GM21529 (cell line): ENCODE measurements around the gene CDH4.

Source experiments
- ATAC-seq: cut with Tn5 transposase; IDR thresholded peaks from one replicate; pipeline ENCODE4 v1.9.1; 2021; ENCODE audit not compliant: unreplicated experiment

Gene CDH4

DNA sequence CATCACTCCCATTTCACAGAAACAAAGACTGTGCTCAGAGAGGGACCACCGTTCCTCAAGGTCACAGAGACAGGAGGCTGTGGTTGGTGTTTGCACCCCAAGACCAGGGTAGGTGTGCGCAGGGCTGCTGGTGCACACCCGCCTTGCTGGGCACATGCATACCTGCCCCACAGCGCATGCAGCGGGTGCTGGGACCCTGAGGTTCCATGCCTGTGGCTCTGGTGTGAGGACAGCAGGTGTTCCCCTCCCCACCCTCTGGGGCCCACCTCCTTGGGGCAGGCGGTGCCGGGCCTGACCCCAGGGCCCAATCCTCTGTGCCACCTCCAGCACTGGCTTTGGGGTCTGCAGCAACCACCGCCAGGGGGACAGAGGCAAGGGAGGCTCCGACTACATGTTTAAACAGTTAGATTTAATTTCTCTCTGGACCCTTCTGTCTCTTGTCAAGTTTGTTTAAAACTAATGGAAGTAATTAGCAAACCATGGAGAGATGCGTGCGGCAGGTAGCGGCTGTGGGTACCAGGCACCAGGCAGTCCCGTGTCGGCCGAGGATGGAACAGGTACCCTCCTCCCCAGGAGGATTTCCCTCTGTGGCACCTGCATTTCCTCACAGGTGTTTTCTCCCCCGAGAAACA, 485.9 kb downstream of the CDH4 start:
- ATAC-seq = no peak

DNA sequence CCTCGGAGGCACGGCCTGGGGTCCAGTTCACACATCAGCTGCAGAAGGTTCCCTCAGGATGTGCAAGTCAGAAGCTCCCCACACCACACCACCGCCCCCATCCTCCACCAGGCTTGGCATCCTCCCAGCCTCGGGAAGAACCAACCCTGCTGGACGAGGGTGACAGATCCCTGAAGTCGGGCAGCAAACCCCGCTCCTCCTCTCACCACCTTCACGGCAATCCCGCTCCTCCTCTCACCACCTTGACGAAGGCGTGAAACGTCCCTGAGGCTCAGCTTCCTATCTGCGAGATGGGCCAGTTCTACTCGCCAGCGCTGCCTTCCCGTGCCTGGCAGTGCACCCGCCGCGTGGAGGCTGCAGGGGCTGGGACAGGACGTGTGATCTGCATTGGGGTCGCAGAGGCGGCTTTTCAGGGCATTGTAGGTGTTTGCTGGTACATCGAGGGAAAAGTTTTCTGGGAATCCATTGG, 486.6 kb downstream of the CDH4 start:
- ATAC-seq = no peak

DNA sequence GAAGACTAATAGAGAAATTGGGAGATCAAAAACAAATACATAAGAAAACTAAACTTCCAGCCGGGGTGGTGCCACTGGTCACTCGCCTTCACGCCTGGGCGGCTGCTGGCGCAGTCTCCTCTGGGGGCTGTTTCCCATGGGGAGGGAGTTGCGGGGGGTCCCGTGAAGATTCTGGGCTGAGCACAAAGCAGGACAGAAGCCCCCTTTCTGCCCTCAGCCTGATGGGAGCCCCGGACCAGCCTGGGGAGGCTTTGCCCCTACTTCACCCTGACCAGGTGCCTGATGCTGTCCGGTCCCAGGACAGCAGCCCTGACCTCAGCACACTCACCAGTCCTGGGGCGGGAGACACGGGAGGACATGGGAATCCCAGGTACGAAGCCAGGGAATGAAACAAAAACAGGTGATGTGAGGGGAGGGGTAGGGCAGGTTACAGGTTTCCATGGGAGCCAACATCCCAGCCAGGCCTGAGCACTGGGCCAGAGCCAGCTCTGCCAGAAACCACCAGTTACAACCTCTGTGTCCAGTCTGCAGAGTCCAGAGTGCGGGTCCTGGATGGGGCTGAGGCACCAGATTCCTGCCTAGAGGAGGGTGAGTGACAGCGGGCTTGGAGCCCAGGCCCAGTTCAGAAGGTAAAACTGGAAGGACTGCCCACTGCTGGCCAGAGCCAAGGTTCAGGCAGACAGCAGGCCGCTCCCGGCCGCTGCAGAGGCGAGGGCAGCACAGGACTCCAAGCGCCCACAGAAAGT, 487.2 kb downstream of the CDH4 start:
- ATAC-seq = no peak

DNA sequence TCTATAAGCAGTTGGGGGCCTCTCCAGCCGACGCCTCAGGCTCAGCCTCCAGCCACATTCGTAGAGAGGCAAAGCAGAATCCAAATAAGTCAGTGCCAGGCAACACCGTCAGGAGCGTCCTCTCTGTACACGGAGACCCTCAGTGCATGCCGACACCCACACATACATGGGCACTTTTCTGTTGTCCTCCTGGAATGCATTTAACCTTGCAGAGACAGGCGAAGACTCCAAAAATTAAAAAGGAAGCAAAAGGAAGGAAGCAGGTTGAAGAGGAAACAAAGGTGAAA, 487.7 kb downstream of the CDH4 start:
- ATAC-seq = no peak

DNA sequence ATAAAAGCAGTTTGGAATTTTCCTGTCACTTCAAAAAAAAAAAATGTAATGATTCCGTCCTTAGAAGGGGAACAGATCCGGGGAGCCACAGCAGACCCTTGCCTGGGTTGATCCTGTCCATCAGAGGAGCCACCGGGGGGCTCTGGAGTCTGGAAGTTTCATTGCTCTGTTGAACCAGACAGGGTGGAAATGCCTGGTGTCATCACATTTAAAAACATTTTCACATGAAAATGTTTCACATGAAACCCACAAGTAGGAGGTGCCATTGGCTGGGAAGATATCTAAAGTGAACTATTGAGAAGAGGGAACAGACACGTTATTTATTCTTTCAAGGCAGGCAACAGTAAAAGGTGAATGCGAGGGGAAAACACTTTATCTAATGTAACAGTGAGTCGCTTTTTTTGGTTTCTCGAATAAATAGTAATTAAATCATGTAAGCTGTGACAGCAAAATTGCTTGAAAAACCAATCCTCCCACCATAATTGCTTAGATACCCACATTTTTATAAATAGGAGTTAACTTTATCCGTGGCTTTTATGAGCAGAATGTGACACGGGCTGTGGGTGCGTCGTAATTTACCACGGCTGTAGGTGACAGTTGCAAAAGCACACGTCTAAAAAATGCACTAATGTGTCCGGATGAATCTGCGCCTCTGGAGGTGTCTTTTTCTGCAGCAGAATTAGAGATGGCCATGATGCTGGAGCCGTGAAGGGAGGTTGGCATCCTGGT, 490.2 kb downstream of the CDH4 start:
- no peak for ATAC-seq

DNA sequence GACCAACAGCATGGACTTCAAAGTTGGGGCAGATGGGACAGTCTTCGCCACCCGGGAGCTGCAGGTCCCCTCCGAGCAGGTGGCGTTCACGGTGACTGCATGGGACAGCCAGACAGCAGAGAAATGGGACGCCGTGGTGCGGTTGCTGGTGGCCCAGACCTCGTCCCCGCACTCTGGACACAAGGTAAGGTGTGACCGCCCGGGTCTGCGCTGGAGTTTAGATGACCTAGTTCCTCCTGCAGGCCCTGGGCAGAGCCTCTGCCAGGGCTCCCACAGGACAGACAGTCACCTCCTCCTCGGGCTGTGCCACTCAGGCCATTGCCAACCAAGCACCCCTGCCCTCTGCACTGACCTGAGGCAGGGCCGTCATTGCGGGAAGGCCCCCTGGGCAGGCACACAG, 491.5 kb downstream of the CDH4 start:
- ATAC-seq = no peak

DNA sequence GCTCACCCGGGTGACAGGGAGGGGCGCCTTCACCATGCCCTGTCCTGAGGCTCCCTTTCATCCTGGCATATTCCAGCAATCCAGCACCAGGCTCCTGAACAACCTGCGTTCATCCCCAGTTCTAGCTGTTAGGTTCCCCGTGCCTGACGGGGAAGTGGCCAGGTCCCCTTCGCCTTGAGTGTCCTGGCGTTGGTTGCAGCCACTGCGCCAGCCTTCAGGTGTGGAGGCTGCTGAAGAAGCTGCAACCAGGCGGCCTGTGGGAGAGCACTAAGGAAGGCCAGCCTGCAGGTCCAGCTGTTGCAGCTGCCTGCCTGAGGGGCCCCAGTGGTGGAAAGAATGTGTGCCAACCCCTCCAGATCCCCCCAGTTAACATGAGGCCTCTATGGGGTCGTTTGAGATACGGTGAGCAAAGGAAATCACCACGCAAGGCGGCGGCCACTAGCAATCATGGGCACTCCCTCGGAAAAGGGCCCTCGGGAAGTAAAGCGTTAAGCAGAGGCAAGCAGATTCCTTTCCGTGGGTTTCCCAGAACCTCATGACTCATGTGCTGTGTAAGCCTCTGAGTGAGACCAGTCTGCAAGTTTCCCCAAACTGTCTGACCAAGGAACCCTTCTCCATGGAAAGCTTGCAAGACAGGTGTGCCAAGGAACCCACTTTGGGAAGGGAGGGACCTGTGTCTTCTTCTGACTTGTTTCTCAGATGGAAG, 492.8 kb downstream of the CDH4 start:
- ATAC-seq = no peak

DNA sequence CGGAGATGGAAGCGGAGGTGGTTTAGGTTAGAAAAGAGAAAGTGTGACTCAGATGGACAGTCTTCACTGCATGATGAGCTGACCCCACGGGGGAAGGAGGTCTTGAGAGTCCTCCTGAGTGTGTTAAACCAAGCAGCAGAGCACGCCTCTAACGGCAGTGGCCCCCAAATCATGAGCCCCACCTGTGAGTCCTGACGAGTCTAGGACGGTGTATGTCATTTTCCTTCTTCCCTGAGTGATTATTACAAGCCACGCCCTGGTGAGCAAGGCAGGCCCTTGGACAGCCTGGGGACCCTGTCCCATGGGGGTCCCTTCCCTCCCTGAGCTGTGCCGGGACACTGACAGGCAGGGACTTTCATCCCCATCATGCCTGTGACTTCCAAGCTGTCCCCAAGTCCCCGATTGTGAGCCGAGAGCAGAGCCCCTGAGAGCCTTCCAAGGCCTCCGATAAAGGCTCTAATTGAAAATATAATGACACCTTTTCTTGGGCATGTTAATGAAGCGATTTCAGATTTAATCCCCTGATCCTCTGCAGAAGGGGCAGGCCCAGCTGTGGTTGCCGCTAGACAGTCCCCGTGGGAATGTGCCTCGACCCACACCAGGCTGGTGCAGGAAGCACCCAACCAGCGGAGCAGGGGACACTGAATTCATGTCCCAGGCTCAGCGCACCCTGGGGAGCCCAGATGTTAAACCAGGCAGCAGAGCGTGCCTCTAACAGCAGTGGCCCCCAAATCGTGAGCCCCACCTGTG, 493.5 kb downstream of the CDH4 start:
- no peak for ATAC-seq

DNA sequence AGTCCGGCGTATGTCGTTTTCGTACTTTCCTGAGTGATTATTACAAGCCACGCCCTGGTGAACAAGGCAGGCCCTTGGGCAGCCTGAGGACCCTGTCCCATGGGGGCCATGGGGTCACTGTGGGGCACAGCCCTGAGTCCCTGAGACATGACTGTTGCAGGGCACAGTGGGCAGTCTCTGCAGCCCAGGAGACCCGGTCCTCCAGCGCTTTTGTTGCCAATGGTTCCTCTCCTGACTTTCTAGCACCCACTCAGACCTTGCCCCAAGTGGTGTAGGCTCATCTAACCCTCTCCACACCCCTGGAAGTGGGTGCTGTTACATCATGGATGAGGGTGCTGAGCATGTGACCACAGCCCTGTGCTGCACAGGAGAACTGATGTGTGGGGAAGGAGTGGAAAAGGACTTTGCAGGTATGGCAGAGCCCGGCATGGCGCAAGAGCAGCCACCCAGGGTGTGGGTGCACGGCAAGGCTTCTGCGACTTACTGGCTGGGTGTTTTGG, 494.1 kb downstream of the CDH4 start:
- ATAC-seq = no peak

DNA sequence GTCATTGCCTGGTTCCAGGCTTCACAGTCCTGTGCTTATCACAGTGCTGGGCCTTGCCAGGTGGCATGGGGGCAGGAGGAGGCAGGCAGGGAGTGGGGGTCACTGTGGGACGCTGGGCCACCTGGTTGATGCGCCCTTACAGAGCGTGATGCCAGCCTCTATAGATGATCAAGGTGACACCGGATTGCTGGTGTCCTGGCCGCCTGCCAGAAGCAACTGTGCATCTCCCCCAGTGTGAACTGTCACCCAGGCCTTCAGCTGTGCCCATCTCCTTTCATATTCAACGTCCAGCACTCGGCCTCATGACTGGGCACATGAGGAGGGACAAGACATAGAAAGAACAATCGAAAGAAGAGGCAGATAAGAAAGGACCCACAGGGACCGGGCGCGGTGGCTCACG, 494.7 kb downstream of the CDH4 start:
- no peak for ATAC-seq

DNA sequence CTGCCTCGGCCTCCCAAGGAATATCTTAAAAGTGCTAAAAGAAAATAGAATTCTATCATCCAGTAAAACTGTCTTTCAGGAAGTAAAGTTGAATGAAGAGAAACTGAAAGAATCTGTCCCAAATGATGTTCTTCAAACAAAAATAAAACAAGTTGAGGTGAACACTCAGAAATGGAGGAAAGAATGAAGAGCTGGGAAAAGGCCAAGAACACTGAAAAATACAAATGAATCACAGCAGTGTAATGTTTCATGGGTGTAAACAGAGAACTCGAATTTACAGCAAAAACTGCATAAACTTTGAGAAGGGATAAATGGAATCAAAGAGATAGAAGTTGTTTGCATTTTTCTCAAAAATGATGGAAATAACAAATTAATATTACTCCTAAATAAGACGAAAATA, 496.3 kb downstream of the CDH4 start:
- ATAC-seq = no peak

DNA sequence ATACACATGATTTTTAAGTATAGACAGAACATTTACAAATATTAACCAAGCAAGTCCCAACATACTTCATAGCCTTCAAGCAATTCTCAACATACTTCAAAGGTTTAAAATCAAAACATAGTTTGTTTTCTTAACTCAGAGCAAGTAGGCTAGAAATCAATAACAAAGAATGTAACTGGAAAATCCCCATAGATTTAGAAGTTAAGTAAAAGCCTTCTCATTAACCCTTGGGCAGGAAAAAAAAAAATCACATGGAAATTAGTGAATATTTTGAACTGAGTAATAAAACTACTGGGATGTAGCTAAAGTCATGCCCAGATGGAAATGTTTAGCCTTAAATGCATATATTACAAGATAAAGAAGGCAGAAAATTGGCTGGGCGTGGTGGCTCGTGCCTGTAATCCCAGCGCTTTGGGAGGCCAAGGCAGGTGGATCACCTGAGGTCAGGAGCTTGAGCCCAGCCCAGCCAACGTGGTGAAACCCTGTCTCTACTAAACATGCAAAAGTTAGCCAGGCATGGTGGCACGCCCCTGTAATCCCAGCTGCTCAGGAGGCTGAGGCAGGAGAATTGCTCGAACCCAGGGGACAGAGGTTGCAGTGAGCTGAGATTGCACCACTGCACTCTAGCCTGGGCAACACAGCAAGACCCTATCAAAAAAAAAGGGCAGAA, 497.5 kb downstream of the CDH4 start:
- ATAC-seq = no peak

DNA sequence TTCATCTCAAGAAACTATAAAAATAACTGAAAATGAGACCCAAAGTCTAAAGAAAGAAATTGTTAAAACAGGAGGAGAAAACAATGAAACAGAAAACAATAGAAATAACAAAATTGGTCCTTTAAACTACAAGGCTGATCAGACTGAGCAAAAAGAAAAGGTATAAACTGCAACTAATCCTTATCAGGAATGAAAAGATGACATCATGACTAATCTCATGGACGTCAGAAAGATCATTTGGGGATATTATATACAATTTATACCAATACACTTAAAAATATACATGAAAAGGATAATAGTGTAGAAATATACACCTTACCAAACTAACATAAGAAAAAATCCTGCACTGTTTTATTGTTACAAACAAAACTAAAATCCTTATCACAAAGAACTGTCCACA, 498.0 kb downstream of the CDH4 start:
- ATAC-seq = no peak

DNA sequence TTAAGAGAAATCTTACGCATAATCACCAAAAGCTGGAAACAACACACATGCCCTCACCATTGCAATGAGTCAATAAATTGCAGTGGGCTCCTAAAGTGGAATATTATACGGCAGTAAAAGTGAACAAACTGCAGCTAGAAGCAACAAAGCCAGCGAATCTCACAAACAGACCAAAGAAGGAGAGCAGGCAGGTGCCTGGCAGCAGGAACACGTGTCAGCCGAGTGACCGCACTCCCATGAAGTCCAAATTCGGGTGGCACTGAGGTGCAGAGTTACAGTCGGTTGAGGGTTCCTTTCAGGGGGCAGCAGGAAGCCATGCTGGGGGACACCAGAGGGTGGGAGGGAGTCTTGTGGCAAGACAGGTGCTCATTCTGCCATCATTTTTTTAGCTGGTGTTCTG, 500.5 kb downstream of the CDH4 start:
- no peak for ATAC-seq

DNA sequence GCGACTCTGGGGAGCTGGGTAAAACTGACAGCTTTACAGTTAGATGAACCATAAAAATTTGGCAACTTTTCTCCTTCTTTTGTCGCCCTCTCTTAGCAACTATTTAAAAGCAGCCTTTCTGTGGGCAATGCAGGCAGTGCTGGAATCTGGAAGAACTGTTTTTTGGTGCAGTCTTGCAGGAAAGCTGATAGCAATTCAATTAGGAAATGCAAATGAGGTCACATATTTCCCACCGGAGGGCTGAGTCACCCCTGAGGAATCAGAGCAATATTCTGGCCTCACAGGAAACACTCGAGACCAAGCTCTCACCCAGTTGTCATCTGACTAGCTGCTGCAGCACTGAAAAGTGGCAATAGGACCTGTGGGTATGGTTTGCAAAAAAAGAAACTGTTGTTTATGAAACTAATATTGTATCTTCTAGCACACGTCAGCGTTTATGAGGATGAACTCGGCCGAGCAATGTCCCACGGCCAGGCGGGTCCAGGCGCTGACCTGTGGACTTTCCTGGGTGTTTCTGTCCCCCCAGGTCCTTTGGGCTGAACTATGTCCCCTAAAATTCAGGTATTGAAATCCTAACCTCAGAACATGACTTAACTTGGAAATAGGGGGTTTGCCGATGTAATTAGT, 501.4 kb downstream of the CDH4 start:
- ATAC-seq = no peak

DNA sequence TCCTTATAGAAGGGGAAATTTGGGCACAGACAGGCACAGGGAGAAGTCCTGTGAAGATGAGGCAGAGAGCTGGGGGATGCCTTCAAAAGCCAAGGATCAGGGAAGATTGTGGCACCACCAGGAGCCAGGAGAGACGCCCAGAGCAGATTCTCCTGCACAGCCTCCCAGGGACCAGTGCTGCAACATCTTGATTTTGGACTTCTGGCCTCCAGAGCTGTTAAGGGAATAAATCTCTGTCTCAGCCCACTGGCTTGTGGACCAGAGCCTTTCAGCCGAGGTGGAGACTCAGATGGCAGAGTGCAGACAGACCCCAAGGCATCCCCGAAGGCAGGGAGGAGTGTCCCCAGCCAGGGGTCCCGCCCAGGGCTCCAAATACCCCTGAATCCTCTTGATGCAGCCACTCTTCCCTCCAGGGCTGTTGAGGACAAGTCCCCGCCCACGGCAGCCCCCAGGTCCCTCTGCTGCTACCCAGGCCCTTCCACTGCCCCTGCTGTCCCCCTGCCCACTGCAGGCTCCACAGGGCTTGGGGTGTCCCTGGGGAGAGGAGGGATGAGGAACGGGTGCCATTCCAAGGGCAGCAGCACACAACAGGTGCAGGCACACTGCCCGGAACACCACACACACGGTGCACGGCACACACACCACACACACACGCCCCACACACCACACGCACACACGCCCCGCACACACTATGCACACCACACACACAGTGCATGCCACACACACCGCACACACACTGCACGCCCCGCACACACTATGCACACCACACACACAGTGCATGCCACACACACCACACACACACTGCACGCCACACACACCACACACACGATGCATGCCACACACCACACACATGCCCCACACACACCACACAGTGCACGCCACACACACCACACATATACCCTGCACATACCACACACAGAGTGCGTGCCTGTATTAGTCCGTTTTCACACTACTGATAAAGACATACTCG, 502.2 kb downstream of the CDH4 start:
- ATAC-seq = no peak

DNA sequence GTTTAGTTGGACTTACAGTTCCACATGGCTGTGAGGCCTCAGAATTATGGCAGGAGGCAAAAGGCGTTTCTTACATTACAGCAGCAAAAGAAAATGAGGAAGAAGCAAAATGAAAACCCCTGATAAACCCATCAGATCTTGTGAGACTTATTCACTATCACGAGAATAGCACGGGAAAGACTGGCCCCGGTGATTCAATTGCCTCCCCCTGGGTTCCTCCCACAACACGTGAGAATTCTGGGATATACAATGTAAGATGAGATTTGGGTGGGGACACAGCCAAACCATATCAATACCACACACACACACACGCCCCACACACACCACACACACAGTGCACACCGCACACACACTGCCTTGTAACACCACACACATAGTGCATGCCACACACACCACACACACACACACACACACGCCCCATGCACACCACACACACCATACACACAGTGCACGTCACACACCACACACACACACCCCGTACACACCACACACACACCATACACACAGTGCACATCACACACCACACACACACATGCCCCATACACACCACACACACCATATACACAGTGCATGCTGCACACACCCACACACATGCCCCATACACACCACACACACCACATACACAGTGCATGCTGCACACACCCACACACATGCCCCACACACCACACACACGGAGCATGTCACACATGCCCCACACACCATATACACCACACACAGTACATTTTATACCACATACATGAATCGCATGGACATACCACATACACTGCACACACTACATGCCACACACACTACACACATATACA, 503.1 kb downstream of the CDH4 start:
- ATAC-seq = no peak
